Umbilical cord (tissue), 2 donors: ENCODE data around the gene CDH23. TPM values are rescaled to one million over a fixed set of nuclear protein-coding genes. Genes with fewer than 3 reads are reported as not detected.
A peak's percentile ranks its signal among the peaks of the same experiment; 100 is the strongest.

Experiments used
- DNase-seq: peaks from one replicate; pipeline ENCODE4 v3.0.0-alpha.2; 2015; ENCODE audit warnings: low spot score
- total RNA-seq: library from RNA; depleted of rRNA; stranded (reverse); fragments of >200 nt; gene quantifications from one replicate; pipeline ENCODE4 v1.2.3, GENCODE V29; 2014; ENCODE audit warnings: low replicate concordance; ENCODE audit not compliant: insufficient read depth

Gene CDH23
- total RNA-seq, 1 donor from 2014 or later: 7.0 TPM

GRCh38 chr10:71621231-71622153, 224.8 kb downstream of the CDH23 start:
- peak; percentile 61 for DNase-seq

DNA sequence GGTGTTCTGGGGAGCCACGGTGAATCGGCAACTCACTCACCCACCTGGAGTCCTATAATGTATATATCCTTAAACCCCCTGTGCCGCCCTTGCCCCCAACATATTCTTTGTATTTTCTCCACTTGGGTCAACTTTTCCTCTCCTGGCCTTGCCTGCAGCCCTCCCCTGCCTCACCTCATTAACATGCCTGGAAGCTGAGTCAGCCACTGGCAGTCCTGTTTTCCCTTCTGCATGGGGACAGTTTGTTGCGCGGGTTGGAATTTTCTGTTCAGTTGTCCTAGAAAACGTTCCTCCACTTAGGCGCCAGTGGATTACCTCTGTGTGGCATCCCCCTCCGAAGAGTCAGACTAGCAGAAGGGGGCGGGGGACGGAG, 225.4 kb downstream of the CDH23 start:
- DNase-seq: peak; percentile 74

DNA sequence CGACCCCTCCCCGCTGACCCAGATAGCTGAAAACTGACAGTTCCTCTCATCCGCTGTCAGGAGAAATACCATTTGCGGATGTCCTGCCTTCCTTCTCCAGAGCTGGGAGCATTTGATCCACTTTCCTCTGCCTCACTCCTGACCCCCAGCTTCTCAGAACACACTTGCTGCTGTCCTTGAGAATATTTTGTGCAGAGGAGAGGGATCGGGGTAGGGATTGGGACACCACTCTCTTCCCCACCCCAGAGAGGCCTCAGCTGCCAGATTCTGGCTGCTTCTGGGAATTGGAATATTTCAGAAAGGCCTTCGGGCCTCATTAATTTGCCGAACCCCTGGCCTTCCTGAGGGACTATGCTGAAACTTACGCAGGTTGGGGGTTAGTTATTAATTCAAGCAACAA, 225.9 kb downstream of the CDH23 start:
- DNase-seq: no peak

DNA sequence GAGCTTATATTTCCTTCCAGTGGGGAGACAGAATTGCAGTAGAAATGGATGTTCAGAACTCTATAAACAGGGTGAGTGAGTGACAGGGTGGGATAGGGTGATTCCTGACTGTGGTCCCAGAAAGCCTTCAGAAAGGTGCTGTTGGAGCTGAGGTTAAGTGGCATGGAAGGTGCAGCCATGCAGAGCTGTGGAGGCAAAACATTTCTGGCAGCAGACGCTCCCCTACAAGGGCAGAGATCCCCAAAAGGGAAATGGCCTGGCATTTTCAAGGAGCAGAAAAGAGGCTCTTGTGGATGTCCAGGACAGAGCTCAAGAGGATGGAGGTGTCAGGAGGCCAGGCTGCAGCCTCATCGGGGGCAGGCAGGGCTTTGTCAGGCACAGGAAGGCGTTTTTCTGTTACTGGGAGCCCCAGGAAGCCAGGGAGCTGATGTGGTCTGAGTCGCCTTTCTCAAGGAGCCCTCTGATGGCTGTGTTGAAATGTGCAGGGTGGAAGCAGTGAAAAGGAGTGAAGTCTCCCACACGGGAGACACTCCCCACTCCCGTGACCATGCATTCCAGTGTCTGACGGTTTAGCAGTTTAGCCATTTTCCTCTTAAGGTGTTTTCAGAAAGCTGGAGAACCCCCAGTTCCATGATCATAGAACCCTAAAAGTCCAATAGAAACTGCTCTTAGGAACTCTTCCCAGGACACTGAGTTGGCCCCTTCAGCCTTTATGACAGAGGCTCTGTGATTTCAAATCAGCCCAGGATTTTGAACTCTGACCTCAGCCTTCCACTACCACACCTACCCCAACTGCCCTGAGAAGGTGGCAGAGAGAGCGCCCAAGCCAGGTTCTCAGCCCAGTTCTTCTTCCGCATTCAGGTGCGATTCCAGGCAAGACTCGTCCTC, 226.6 kb downstream of the CDH23 start:
- DNase-seq: peak; percentile 51

GRCh38 chr10:71623986-71624291, 227.2 kb downstream of the CDH23 start:
- no peak for DNase-seq

GRCh38 chr10:71625445-71626175, 228.9 kb downstream of the CDH23 start:
- DNase-seq: no peak

DNA sequence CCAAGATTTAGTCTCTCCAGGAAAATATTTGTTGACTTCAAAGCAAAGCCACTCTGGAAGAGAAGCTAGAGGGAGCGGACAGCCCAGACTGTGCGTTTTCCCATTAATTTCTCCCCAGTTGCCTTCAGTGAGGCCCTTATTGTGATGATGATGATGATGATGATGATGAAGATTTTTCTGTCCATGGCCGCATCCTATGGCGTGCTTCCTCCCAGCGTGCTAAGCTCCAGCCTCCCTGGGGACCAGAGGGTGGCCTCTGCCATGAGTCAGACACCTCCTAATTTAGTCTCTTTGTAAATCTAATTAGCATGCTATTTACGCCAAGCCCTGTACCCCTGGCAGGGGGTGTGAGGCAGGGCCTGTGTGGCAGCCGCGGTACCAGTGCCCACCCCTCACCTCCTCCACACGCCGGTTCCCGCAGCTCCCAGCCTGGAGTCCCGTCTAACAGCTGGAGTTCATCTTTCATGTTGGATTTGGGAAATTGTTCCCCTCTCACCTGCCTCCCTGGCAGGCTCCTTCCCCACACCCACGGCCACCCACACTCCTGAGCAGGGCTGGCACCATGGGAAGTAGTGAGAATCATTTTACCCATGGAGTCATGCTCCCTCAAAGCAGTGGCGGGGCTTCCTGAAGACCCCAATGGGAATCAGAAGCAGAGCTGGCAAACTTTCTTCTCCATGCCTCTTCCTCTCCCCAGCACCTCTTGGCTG, 230.7 kb downstream of the CDH23 start:
- no peak for DNase-seq

- no peak for DNase-seq
Observed at GRCh38 chr10:71627956-71628355, 231.2 kb downstream of the CDH23 start.

DNA sequence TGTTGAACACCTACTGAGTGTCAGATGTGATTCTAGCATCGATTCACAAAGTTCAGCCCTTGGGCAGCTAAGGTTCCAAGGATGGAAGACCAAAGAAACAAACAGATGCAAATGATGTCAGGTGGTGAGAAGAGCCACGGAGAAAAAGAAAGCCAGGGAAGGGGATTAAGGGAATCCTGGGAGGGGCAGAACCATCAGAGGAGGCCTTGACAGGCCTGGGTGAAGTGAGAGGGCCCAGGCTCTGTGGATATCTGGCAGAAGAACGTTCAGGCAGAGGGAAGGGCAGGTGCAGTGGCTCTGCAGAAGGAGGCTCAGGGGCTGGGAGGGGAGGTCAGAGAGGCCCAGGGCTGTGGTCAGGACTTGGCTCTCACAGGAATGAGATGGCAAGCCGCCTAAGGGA, 232.4 kb downstream of the CDH23 start:
- DNase-seq: no peak

GRCh38 chr10:71630168-71630567, 233.4 kb downstream of the CDH23 start:
- DNase-seq: peak; percentile 62

GRCh38 chr10:71631007-71631861, 234.5 kb downstream of the CDH23 start:
- no peak for DNase-seq

DNA sequence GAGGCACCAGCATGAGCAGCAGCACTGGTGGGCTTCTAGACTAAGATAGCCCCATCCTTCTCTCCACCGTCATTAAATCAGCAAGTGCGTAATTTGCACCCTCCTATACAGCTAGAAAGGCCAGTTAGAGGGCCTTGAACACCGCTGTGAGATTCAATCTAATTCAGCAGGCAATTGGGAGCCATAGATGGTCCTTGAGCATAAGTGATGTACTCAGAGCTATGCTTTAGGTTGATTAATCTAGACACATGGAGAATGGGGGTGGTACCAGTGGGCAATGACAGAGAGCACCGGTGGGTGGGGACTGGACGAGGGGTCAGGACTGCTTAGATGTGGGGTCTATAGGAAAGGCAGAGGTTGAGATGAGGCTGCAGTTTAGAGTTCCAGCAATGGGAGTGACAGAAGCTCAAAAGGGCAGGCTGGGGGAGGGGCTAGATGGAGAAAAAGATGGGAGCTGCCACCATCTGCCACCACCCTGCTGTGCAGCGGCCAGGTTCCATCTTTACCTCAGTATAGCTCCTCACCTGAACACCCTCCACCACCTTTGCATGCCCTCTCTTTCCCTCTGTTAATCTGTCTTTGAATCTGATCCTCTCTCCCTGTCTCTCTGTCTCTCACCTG, 235.6 kb downstream of the CDH23 start:
- no peak for DNase-seq

- DNase-seq: no peak
Observed at GRCh38 chr10:71632896-71633600, 236.3 kb downstream of the CDH23 start.

GRCh38 chr10:71633920-71634319, 237.2 kb downstream of the CDH23 start:
- DNase-seq: no peak

DNA sequence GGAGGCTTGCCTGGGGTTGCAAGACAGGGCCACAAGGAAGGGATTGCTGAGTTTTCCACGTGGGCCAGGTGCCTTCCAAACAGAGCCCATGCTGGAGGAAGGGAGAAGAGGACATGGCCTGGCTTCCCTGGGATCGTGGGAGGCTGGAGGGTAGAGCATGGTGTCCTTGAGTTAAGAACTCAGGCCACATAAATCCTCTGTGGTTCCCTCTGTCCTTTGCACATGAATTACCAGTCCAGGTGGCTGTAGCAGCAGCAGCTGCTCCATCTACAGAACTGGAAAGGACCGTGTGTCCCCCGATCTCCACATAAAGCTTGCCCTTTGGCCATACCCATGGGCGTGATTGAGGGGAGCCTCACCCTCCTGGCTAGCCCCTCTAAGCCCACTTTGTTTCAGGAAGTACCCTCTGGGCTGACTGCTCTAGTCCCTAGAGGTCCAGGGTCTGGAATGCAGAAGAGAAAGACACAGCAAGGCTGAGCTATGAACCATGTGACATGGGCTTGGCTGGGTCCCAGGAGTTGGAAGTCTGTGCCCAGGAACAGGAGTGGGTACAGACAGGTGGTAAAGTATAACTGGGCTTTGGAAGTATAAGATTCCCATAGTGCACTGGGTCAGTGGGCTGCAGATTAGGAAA, 237.9 kb downstream of the CDH23 start:
- DNase-seq: peak; percentile 43

DNA sequence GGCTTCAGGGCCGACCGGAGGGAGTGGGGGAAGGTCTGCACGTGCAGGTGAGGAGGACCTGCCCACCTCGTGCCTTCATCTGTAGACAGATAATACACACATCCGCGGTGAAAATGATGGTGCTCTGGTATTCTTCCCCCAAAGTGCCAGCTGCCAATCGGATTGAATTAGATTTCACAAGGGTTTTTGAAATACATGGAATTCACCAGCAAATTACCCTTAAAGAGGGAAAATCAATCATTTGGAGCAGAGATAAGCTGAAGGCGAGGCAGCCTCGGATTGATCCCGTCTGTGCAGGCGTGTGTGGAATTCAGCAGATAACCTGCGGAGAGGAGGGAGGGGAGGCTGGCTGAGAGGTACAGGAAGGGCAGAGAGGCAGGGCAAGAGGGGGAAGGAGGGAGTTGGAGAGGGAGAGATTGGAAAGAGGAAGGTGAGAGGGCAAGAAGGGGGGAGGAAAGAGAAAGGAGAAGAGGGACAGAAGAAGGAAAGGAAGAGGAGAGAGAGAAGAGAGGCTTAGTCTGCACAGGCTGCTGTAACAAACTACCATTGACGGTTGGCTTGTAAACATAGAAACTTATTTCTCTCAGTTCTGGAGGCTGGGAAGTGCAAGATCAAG, 238.6 kb downstream of the CDH23 start:
- no peak for DNase-seq

GRCh38 chr10:71635867-71636266, 239.1 kb downstream of the CDH23 start:
- no peak for DNase-seq

- no peak for DNase-seq
Observed at GRCh38 chr10:71636588-71636987, 239.9 kb downstream of the CDH23 start.
